Neutrophil (primary cell): ENCODE measurements around the gene LEFTY2.

Experiments
- H3K27ac ChIP-seq: fragments of 200-600 bp; sonication (generic); 2 replicates; pipeline ENCODE4 v1.5.1; 2016; ENCODE audit warnings: mild to moderate bottlenecking, moderate library complexity
- H3K27me3 ChIP-seq: fragments of 200-600 bp; sonication (generic); 2 replicates; pipeline ENCODE4 v1.6.0; 2016; ENCODE audit warnings: mild to moderate bottlenecking
- H3K36me3 ChIP-seq: fragments of 200-600 bp; sonication (generic); 2 replicates; pipeline ENCODE4 v1.5.1; 2017
- H3K4me1 ChIP-seq, 2 experiments: fragments of 200-600 bp in 1 of 2; sonication (generic) in 1 of 2; 1 replicate in 1 of 2; 2 replicates in 1 of 2; pipeline versions ENCODE4 v1.5.1 to v1.6.1; 2013 to 2016; ENCODE audit warnings: low read depth in 1 of 2, low read length in 1 of 2, mild to moderate bottlenecking in 1 of 2, moderate library complexity in 1 of 2; ENCODE audit not compliant: control insufficient read depth in 1 of 2, insufficient read depth in 1 of 2
- H3K4me3 ChIP-seq, 2 experiments: fragments of 200-600 bp in 1 of 2; sonication (generic) in 1 of 2; 1 replicate in 1 of 2; 2 replicates in 1 of 2; pipeline ENCODE4 v1.5.1; 2013 to 2016; ENCODE audit warnings: low read depth in 1 of 2, low read length in 1 of 2, mild to moderate bottlenecking in 1 of 2, moderate library complexity in 1 of 2
- H3K9me3 ChIP-seq: fragments of 200-600 bp; sonication (generic); 2 replicates; pipeline ENCODE4 v1.5.1; 2016
- TF ChIP-seq, protein P1 (sequence below): fragments of 200-600 bp; sonication (generic); IDR thresholded peaks from 2 replicates; pipeline ENCODE4 v1.5.1; 2016; ENCODE audit warnings: antibody characterized with exemption

LEFTY2 gene

GRCh38 chr1:225887030-225887314 lies 54.0 kb downstream of the LEFTY2 start:
- peaks cover 57 to 68% of the 10 kb centered on the region in 2 experiments for H3K4me1 ChIP-seq
- TF ChIP-seq, protein P1, sequence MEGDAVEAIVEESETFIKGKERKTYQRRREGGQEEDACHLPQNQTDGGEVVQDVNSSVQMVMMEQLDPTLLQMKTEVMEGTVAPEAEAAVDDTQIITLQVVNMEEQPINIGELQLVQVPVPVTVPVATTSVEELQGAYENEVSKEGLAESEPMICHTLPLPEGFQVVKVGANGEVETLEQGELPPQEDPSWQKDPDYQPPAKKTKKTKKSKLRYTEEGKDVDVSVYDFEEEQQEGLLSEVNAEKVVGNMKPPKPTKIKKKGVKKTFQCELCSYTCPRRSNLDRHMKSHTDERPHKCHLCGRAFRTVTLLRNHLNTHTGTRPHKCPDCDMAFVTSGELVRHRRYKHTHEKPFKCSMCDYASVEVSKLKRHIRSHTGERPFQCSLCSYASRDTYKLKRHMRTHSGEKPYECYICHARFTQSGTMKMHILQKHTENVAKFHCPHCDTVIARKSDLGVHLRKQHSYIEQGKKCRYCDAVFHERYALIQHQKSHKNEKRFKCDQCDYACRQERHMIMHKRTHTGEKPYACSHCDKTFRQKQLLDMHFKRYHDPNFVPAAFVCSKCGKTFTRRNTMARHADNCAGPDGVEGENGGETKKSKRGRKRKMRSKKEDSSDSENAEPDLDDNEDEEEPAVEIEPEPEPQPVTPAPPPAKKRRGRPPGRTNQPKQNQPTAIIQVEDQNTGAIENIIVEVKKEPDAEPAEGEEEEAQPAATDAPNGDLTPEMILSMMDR: no peak
- no peaks in the 10 kb centered on the region for H3K9me3 ChIP-seq
- no peak overlapping the region for H3K4me3 ChIP-seq
- H3K27me3 ChIP-seq: no peaks in the 10 kb centered on the region
- no peak overlapping the region for H3K27ac ChIP-seq
- H3K36me3 ChIP-seq: no peaks in the 10 kb centered on the region
